Right renal pelvis (tissue), 4 donors: ENCODE measurements around the gene PTPN11. TPM values are rescaled to one million over a fixed set of nuclear protein-coding genes. Genes with fewer than 3 reads are reported as not detected.

Experiments
- DNase-seq, 4 donors: peaks; one replicate each; pipeline ENCODE4 v3.0.0-alpha.2; 2013; ENCODE audit warnings: low read depth in 4 of 4, low spot score in 3 of 4, missing footprints in 1 of 4
- polyA plus RNA-seq, 4 donors: library from polyadenylated mRNA; unstranded; fragments of 120-200 nt; gene quantifications; one replicate each; pipeline ENCODE4 v1.2.1, GENCODE V29; 2013; ENCODE audit not compliant: insufficient read length in 4 of 4

Gene PTPN11
- polyA plus RNA-seq, 4 donors = 70.8 to 90.2 (median 88.8) TPM

DNA sequence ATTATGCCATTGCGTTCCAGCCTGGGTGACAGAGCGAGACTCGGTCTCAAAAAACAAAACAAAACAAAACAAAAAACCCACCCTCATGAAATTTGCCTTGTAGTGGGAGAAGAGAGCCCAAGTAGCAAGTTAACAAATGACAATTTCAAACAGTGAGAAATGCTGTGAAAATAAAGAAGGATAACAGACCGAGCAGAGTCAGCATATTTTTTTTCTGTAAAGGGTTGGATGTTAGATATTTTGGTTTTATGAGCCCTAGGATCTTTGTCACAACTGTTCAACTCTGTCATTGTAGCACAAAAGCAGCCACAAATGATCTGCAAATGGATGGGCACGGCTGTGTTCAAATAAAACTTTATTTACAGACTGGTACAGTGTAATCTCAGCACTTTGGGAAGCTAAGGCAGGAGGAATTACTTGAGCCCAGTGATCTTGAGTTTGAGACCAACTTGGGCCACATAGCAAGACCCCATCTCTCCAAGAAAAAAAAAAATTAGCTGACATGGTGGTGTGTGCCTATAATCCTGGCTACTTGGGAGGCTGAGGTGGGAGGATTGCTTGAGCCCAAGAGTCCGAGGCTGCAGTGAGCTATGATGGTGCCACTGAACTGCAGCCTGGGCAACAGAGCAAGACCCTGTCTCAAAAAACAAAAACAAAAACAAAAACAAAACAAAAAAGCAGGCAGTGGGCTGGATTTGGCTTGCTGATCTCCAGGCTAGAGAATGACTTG is 117.1 kb downstream of the PTPN11 start:
- no peak for DNase-seq

DNA sequence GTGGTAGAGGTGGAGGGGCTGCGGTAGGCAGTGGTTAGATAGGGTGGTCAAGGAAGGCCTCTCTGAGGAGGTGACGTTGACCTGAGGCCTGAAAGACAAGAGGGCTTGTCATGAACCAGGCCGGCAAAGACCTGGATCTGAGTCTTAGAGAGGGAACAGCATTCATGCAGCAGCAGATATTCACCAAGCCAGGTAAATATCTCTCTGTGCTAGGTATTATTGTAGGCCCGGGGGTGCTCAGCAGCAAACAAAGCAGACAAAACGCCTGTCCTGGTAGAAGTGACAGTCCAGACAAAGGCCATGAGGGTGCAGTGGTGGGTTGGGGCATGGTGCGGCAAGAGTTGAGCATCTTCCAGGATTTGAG is 117.6 kb downstream of the PTPN11 start:
- DNase-seq = no peak

DNA sequence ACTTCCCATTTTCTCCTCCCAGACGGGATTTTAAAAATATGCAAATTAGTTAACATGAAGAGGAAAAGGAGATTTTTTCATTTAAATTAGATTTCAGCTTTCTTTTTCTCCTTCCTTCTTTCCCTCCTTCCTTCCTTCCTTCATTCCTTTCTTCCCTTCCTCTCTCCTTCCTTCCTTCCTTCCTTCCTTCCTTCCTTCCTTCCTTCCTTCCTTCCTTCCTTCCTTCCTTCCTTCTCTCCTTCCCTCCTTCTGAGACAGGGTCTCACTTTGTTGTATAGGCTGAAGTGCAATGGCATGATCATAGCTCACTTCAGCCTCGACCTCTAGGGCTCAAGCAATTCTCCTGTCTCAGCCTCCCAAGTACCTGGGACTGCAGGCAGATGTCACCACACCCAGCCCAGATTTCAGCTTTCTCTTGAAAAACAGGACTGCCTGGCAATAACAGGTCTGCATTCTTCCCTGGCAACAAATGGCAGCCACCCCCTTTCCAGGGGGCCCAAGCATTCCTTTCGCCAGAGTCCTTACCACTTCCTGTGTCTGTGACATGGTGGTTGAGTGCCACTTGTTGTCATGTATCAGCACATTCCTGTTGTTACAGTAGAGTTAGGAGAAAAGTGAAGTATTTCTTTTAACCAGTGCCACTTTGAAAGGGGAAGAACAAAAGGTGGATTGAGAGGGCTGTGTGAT is 119.1 kb downstream of the PTPN11 start:
- DNase-seq = no peak

GRCh38 chr12:112538740-112539139 is 120.0 kb downstream of the PTPN11 start:
- DNase-seq = no peak

GRCh38 chr12:112539221-112539620 is 120.5 kb downstream of the PTPN11 start:
- no peak for DNase-seq

- no peak for DNase-seq
These were observed 121.3 kb downstream of the PTPN11 start for GRCh38 chr12:112540021-112540420.

GRCh38 chr12:112543751-112544150 is 125.0 kb downstream of the PTPN11 start:
- no peak for DNase-seq

GRCh38 chr12:112546339-112546738 is 127.6 kb downstream of the PTPN11 start:
- no peak for DNase-seq

GRCh38 chr12:112546996-112547395 is 128.2 kb downstream of the PTPN11 start:
- DNase-seq = no peak

GRCh38 chr12:112549031-112549430 is 130.3 kb downstream of the PTPN11 start:
- DNase-seq = no peak

DNA sequence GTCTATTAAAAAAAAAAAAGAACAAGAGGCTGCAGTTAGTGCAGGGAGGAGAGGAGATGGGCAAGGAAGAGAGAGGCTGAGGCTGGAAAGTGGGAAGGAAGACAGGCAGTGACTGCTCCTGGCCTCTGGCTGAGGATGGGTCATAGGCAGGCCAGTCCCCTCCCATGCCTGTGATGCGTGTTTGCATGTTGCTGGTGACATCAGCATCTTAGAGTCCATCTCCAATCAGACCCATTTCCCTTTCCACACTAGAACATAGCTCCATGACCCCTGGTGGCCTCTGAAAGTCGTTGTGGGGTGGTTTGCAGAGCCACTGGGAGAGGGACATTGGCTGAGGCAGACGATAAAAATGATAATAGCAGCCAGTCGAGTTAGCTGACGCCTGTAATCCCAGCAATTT is 132.9 kb downstream of the PTPN11 start:
- no peak for DNase-seq

GRCh38 chr12:112555621-112556233 is 137.0 kb downstream of the PTPN11 start:
- no peak for DNase-seq

DNA sequence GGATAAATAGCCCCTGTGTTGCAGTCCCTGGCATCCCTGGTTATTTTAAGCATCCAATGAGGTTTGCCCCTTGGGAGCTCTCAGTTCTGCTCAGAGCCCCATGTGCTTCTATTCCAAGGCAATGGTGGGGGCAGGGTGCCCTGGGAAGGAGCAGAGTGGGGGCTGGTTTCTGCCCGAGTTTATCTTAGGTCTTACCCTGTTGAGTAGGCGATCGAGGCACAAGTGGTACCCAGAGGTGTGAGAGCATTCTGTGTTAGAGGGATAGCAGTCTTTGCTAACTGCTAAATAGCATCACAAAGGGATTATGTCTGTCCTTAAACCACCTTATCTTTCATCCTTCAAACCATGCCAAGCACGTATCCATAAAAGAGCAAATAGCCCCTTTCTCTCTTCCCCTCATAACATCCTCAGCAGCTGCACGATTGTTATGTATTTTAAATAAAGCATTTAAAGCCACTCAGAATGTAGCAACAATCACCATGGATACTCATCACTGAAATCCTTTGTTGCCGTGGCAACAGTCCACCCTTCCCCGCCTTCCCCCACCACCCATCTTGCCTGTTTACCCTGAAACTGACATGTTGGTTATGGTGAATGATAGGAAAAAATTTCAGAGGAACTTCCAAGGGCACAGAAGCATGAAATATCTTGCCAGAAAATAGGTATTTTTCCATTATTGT is 139.3 kb downstream of the PTPN11 start:
- DNase-seq = no peak

Other genes starting within 250 kb of the PTPN11 start
- 10 to 100 TPM; 44.5 to 58.9 (median 45.9) TPM for gene HECTD4, start 36.5 kb upstream of the PTPN11 start, polyA plus RNA-seq
- 1,000 to 10,000 TPM; 2,275 to 2,519 (median 2,468) TPM for gene RPL6, start 9.3 kb upstream of the PTPN11 start, polyA plus RNA-seq